Gastroesophageal sphincter (tissue), 4 donors: ENCODE data around the gene STK33. TPM values are rescaled to one million over a fixed set of nuclear protein-coding genes. Genes with fewer than 3 reads are reported as not detected.

Experiments used
- ATAC-seq: fragments of 150-250 bp; one replicate; pipeline ENCODE4 v1.9.1; 2016; ENCODE audit warnings: mild to moderate bottlenecking, moderate library complexity
- H3K27ac ChIP-seq, 4 donors: fragments of 200-600 bp; sonication (generic) in 3 of 4; 1 replicate in 3 of 4; 2 replicates in 1 of 4; pipeline ENCODE4 v1.5.1; 2016 to 2019
- H3K27me3 ChIP-seq: fragments of 200-600 bp; sonication (generic); one replicate; pipeline ENCODE4 v1.5.1; 2019
- H3K36me3 ChIP-seq, 2 donors: fragments of 200-600 bp; sonication (generic); one replicate each; pipeline ENCODE4 v1.5.1; 2019; ENCODE audit warnings: control low read depth in 1 of 2
- H3K4me1 ChIP-seq, 3 donors: fragments of 200-600 bp; sonication (generic); 1 replicate in 2 of 3; 2 replicates in 1 of 3; pipeline ENCODE4 v1.5.1; 2016 to 2019; ENCODE audit warnings: control low read depth in 2 of 3
- H3K4me3 ChIP-seq, 2 donors: fragments of 200-600 bp; sonication (generic); one replicate each; pipeline ENCODE4 v1.5.1; 2019; ENCODE audit warnings: mild to moderate bottlenecking in 1 of 2, moderate library complexity in 1 of 2
- H3K9me3 ChIP-seq, 3 donors: fragments of 200-600 bp; sonication (generic); one replicate each; pipeline ENCODE4 v1.5.1; 2017 to 2019; ENCODE audit warnings: control low read depth in 2 of 3
- CTCF ChIP-seq, 4 experiments: fragments of 200-600 bp in 2 of 4; fragments of 450-650 bp in 2 of 4; sonication (generic) in 1 of 4; IDR thresholded peaks; one replicate each; pipeline ENCODE4 v1.5.1; 2017 to 2019; ENCODE audit warnings: antibody characterized with exemption in 4 of 4, mild to moderate bottlenecking in 2 of 4, moderate library complexity in 2 of 4
- EP300 ChIP-seq: sonication (generic); formaldehyde crosslinking; IDR thresholded peaks from one replicate; pipeline ENCODE4 v1.6.1; 2017; ENCODE audit warnings: antibody characterized with exemption, mild to moderate bottlenecking
- POLR2A ChIP-seq, 2 donors: fragments of 450-650 bp; IDR thresholded peaks; one replicate each; pipeline ENCODE4 v1.6.1; 2017; ENCODE audit warnings: antibody characterized with exemption in 2 of 2, mild to moderate bottlenecking in 2 of 2, moderate library complexity in 1 of 2
- POLR2AphosphoS5 ChIP-seq: sonication (generic); formaldehyde crosslinking; IDR thresholded peaks from one replicate; pipeline ENCODE4 v1.6.1; 2017; ENCODE audit warnings: antibody characterized with exemption
- WGBS, 2 donors: methylation state at CpG; one replicate each; pipeline ENCODE4 v1.1.5; 2018; ENCODE audit warnings: low coverage in 1 of 2; 5-methylcytosine and 5-hydroxymethylcytosine counted together
- total RNA-seq, 4 donors: library from RNA; depleted of rRNA; stranded (reverse); fragments of >200 nt; gene quantifications; one replicate each; pipeline ENCODE4 v1.1.0, GENCODE V29; 2016

The STK33 gene
- total RNA-seq, 4 donors from 2014 or later = 15.7 to 25.6 (median 21.4) TPM

GRCh38 chr11:8459711-8460399, 134.2 kb downstream of the STK33 start:
- no peak for ATAC-seq
- no peaks in the 10 kb centered on the region for H3K9me3 ChIP-seq
- TF ChIP-seq EP300 (no peak), CTCF (IDR thresholded peaks at IDR 0.05) (no peak), POLR2A (IDR thresholded peaks at IDR 0.05) (no peak), POLR2AphosphoS5 (no peak)
- no peaks in the 10 kb centered on the region for H3K4me1 ChIP-seq
- no peaks in the 10 kb centered on the region for H3K27me3 ChIP-seq
- peaks cover 0 to 12% of the 10 kb centered on the region in 2 donors for H3K36me3 ChIP-seq
- no peak overlapping the region for H3K27ac ChIP-seq
- 78 to 93% methylated on average over 3 to 4 of the region's 4 CpGs for WGBS, 2 donors
- H3K4me3 ChIP-seq = no peak overlapping the region

- Histone ChIP-seq H3K9me3 (no peaks in the 10 kb centered on the region), H3K27ac (no peak overlapping the region), H3K27me3 (no peaks in the 10 kb centered on the region), H3K4me3 (no peak overlapping the region), H3K4me1 (no peaks in the 10 kb centered on the region), H3K36me3 (no peaks in the 10 kb centered on the region)
- WGBS, 2 donors = 39 to 41% methylated on average over 4 of the region's 4 CpGs
- no peak for ATAC-seq
- TF ChIP-seq CTCF (IDR thresholded peaks at IDR 0.05) (no peak), POLR2A (IDR thresholded peaks at IDR 0.05) (no peak), POLR2AphosphoS5 (no peak), EP300 (no peak)
Observed at GRCh38 chr11:8442301-8442700, 151.7 kb downstream of the STK33 start.

GRCh38 chr11:8440649-8441048, 153.4 kb downstream of the STK33 start:
- ATAC-seq = no peak
- H3K4me3 ChIP-seq = no peak overlapping the region
- no peak overlapping the region for H3K27ac ChIP-seq
- no peaks in the 10 kb centered on the region for H3K36me3 ChIP-seq
- 80 to 83% methylated on average over 3 of the region's 3 CpGs for WGBS, 2 donors
- TF ChIP-seq EP300 (no peak), CTCF (IDR thresholded peaks at IDR 0.05) (no peak), POLR2AphosphoS5 (no peak), POLR2A (IDR thresholded peaks at IDR 0.05) (no peak)
- H3K4me1 ChIP-seq = no peaks in the 10 kb centered on the region
- no peaks in the 10 kb centered on the region for H3K9me3 ChIP-seq
- no peaks in the 10 kb centered on the region for H3K27me3 ChIP-seq

- Histone ChIP-seq H3K27ac (no peak overlapping the region), H3K4me3 (no peak overlapping the region), H3K9me3 (no peaks in the 10 kb centered on the region), H3K36me3 (peaks cover 0 to 10% of the 10 kb centered on the region in 2 donors), H3K27me3 (no peaks in the 10 kb centered on the region), H3K4me1 (no peaks in the 10 kb centered on the region)
- TF ChIP-seq POLR2A (IDR thresholded peaks at IDR 0.05) (no peak), EP300 (no peak), CTCF (IDR thresholded peaks at IDR 0.05) (no peak), POLR2AphosphoS5 (no peak)
- ATAC-seq = no peak
- WGBS, 2 donors = 76 to 89% methylated on average over 5 of the region's 5 CpGs
Observed at GRCh38 chr11:8429483-8429882, 164.5 kb downstream of the STK33 start.

- no peaks in the 10 kb centered on the region for H3K27me3 ChIP-seq
- no peaks in the 10 kb centered on the region for H3K4me1 ChIP-seq
- H3K36me3 ChIP-seq = peaks cover 0 to 8% of the 10 kb centered on the region in 2 donors
- H3K9me3 ChIP-seq = no peaks in the 10 kb centered on the region
- WGBS, 2 donors = 86% methylated on average over 4 of the region's 8 CpGs; no CpG with 5 or more reads in 1 of the 2 donors
- no peak overlapping the region for H3K27ac ChIP-seq
- ATAC-seq = no peak
- no peak overlapping the region for H3K4me3 ChIP-seq
- TF ChIP-seq CTCF (IDR thresholded peaks at IDR 0.05) = no peak
- TF ChIP-seq POLR2AphosphoS5 = no peak
- TF ChIP-seq EP300 = no peak
- TF ChIP-seq POLR2A (IDR thresholded peaks at IDR 0.05) = no peak
Observed at GRCh38 chr11:8426076-8426475, 168.0 kb downstream of the STK33 start.
